HepG2 (cell line): ENCODE results near the gene PTS. TPM values are rescaled to one million over a fixed set of nuclear protein-coding genes. Genes with fewer than 3 reads are reported as not detected.

ENCODE experiments used
- ATAC-seq: fragments of 200-7000 bp; cut with Tn5 transposase; 3 replicates; pipeline ENCODE4 v1.9.1; 2020; ENCODE audit warnings: mild to moderate bottlenecking, moderate library complexity
- BruUV-seq: library from RNA; stranded (reverse); fragments of 400-500 nt; replicated peaks from 2 replicates; lab custom pipeline; 2021; lab: Mats Ljungman, UMichigan
- CTCF ChIA-PET: fragments of 300-600 bp; formaldehyde crosslinking; extraction: SDS; loops from one replicate; lab custom pipeline; 2021; ENCODE audit warnings: low total read pairs, inconsistent platforms, low intra/inter-chr PET ratio; lab: Yijun Ruan, JAX
- POLR2A ChIA-PET: fragments of 350-600 bp; sonication (Branson Sonifier 250); formaldehyde crosslinking; loops from one replicate; lab custom pipeline; 2020; ENCODE audit warnings: antibody characterized with exemption, inconsistent platforms; lab: Yijun Ruan, JAX
- DNase-seq: peaks from one replicate; pipeline ENCODE4 v3.0.0-alpha.2; 2015; ENCODE audit warnings: low spot score
- FAIRE-seq: peaks from 3 replicates; lab custom pipeline; 2011; peaks lifted over from hg19 to GRCh38; lab: Jason Lieb, UNC
- H2AFZ ChIP-seq: one replicate; pipeline ENCODE4 v1.6.1; 2011; ENCODE audit warnings: low read length, inconsistent platforms
- H3K27ac ChIP-seq: fragments of 300-600 bp; 3 replicates; pipeline ENCODE4 v1.8.0; 2011; ENCODE audit warnings: mixed run types, mild to moderate bottlenecking, mixed read lengths, low read length, inconsistent platforms; ENCODE audit not compliant: insufficient read depth; ENCODE audit errors: extremely low read length
- H3K27me3 ChIP-seq, 2 experiments: fragments of 200-600 bp in 1 of 2; 2 replicates in 1 of 2; 3 replicates in 1 of 2; pipeline versions ENCODE4 v1.6.0 to v1.8.0; 2011; ENCODE audit warnings: low read length in 2 of 2, mild to moderate bottlenecking in 2 of 2, moderate library complexity in 2 of 2, inconsistent platforms in 1 of 2; ENCODE audit not compliant: insufficient read depth in 2 of 2, control insufficient read depth in 1 of 2
- H3K36me3 ChIP-seq, 2 experiments: fragments of 200-600 bp in 1 of 2; replicated peaks in 1 of 2; 2 replicates in 1 of 2; 3 replicates in 1 of 2; pipeline versions ENCODE4 v1.5.1 to v1.8.0; 2011; ENCODE audit warnings: low read length in 2 of 2, inconsistent platforms in 1 of 2; ENCODE audit not compliant: insufficient read depth in 2 of 2, control insufficient read depth in 1 of 2
- H3K4me1 ChIP-seq: 2 replicates; pipeline ENCODE4 v1.5.1; 2012; ENCODE audit warnings: low read length, inconsistent platforms; ENCODE audit not compliant: insufficient read depth
- H3K4me2 ChIP-seq: 2 replicates; pipeline ENCODE4 v1.6.0; 2011; ENCODE audit warnings: low read depth, low read length, inconsistent platforms
- H3K4me3 ChIP-seq, 3 experiments: fragments of 200-600 bp in 1 of 3; sonication (generic), shearing (Covaris generic) in 1 of 3; replicated peaks in 1 of 3; 2 replicates each; pipeline ENCODE4 v1.5.1; 2011 to 2016; ENCODE audit warnings: low read length in 3 of 3, inconsistent platforms in 2 of 3, low read depth in 2 of 3, mild to moderate bottlenecking in 2 of 3, control low read depth in 1 of 3, mixed read lengths in 1 of 3; ENCODE audit not compliant: insufficient read depth in 1 of 3
- H3K79me2 ChIP-seq: one replicate; pipeline ENCODE4 v1.6.1; 2011; ENCODE audit warnings: low read length, inconsistent platforms; ENCODE audit not compliant: insufficient read depth
- H3K9ac ChIP-seq: 2 replicates; pipeline ENCODE4 v1.6.0; 2011; ENCODE audit warnings: mild to moderate bottlenecking, low read depth, low read length, inconsistent platforms; ENCODE audit not compliant: insufficient read depth
- H3K9me3 ChIP-seq: 2 replicates; pipeline ENCODE4 v1.5.1; 2012; ENCODE audit warnings: mild to moderate bottlenecking, low read length
- H4K20me1 ChIP-seq: 2 replicates; pipeline ENCODE4 v1.6.0; 2011; ENCODE audit warnings: inconsistent platforms, mild to moderate bottlenecking, low read length, moderate library complexity; ENCODE audit not compliant: insufficient read depth
- AHDC1 ChIP-seq: sonication (generic); formaldehyde crosslinking; IDR thresholded peaks from 2 replicates; pipeline ENCODE4 v1.5.1; 2020; ENCODE audit warnings: mild to moderate bottlenecking, missing genetic modification reagents, borderline replicate concordance
- E2F2 ChIP-seq: sonication (generic); formaldehyde crosslinking; IDR thresholded peaks from 2 replicates; pipeline ENCODE4 v1.4.0; 2020; ENCODE audit warnings: missing genetic modification reagents, borderline replicate concordance
- HNRNPL ChIP-seq: fragments of 200-400 bp; formaldehyde crosslinking; IDR thresholded peaks from 2 replicates; pipeline ENCODE4 v1.6.1; 2017; ENCODE audit warnings: mild to moderate bottlenecking, low read depth, low read length
- IKZF1 ChIP-seq: fragments of 450-650 bp; IDR thresholded peaks from 2 replicates; pipeline ENCODE4 v1.7.1; 2016
- IKZF4 ChIP-seq: sonication (generic); formaldehyde crosslinking; IDR thresholded peaks from 2 replicates; pipeline ENCODE4 v1.5.1; 2020; ENCODE audit warnings: borderline replicate concordance, mild to moderate bottlenecking, low read depth, missing genetic modification reagents; ENCODE audit errors: not compliant biosample characterization
- ZNF75D ChIP-seq: sonication (generic); formaldehyde crosslinking; IDR thresholded peaks from 2 replicates; pipeline ENCODE4 v1.8.1; 2023; ENCODE audit warnings: missing genetic modification reagents, mild to moderate bottlenecking, borderline replicate concordance
- WGBS: methylation state at CpG from one replicate; pipeline ENCODE4 v1.1.6; 2017; ENCODE audit warnings: low lambda C conversion rate; 5-methylcytosine and 5-hydroxymethylcytosine counted together
- in situ Hi-C: cut with HindIII; loops from 2 replicates; pipeline ENCODE4 v1.10.0; 2017; ENCODE audit warnings: low pct_unique_long_range_greater_than_20kb; ENCODE audit not compliant: extremely low pct_ligation_motif_present
- intact Hi-C: fragments of 100-400 bp; cut with micrococcal nuclease; formaldehyde crosslinking; loops from one replicate; pipeline ENCODE4 v1.10.0; 2022; ENCODE audit not compliant: unreplicated experiment
- polyA plus RNA-seq, 8 experiments: library from polyadenylated mRNA; depleted of rRNA in 3 of 8; stranded (reverse) in 7 of 8; unstranded in 1 of 8; fragments of >200 nt; fragmentation: Illumina TruSeq in 4 of 8; extraction: Trizol in 4 of 8; gene quantifications; 2 replicates each; pipeline versions ENCODE4 v1.2.1 to v1.2.3, GENCODE V29; 2011 to 2016; ENCODE audit warnings: low read depth in 4 of 8, missing spikeins in 1 of 8, mixed read lengths in 1 of 8; ENCODE audit not compliant: insufficient read depth in 1 of 8
- total RNA-seq, 5 experiments: library from RNA; depleted of rRNA; stranded (reverse); fragments of >200 nt; fragmentation: Illumina TruSeq; extraction: Trizol; gene quantifications; 2 replicates each; pipeline ENCODE4 v1.2.3, GENCODE V29; 2016; ENCODE audit warnings: low read depth in 1 of 5
- TF ChIP-seq, protein P1 (sequence below): sonication (generic); formaldehyde crosslinking; IDR thresholded peaks from 2 replicates; pipeline ENCODE4 v1.4.0; 2020; ENCODE audit warnings: missing genetic modification reagents
- TF ChIP-seq, protein P2 (sequence below): IDR thresholded peaks from 2 replicates; pipeline ENCODE4 v1.6.1; 2016; ENCODE audit warnings: low read depth, missing genetic modification reagents, missing compliant biosample characterization

Gene PTS
- total and polyA plus RNA-seq, 2 of the 13 experiments (the other 11 are each of a cell fraction or from before 2014, with no cell fraction given): 33.6 to 49.3 TPM

- CTCF ChIA-PET: no interaction called here
- intact Hi-C loops: no loop called here
- Histone ChIP-seq H3K9me3 (no peaks in the 10 kb centered on the region), H3K36me3 (no peaks in the 10 kb centered on the region), H3K27ac (no peak overlapping the region), H3K4me2 (no peak overlapping the region), H3K4me3 (no peak overlapping the region), H3K27me3 (no peaks in the 10 kb centered on the region), H3K4me1 (peaks cover 9% of the 10 kb centered on the region; the same call in 1 of the 2 replicates), H4K20me1 (no peaks in the 10 kb centered on the region), H3K79me2 (no peaks in the 10 kb centered on the region), H2AFZ (no peak overlapping the region), H3K9ac (no peak overlapping the region)
- in situ Hi-C loops: no loop called here
- WGBS: 80% methylated on average over 15 of the region's 15 CpGs
- POLR2A ChIA-PET: no interaction called here
- peak; percentile 18 for DNase-seq
- peak; percentile 37; the same call in 2 of the 3 replicates for ATAC-seq
- no TSS peak for BruUV-seq
- FAIRE-seq: peak; percentile 72
- TF ChIP-seq ZNF75D (CRISPR knock-in tag) (no peak), HNRNPL (0 out of 2 replicates have a peak, but pooled peaks have one; percentile 14), IKZF4 (CRISPR knock-in tag) (no peak), AHDC1 (no peak), IKZF1 (no peak), E2F2 (CRISPR knock-in tag) (no peak)
- TF ChIP-seq, protein P1, sequence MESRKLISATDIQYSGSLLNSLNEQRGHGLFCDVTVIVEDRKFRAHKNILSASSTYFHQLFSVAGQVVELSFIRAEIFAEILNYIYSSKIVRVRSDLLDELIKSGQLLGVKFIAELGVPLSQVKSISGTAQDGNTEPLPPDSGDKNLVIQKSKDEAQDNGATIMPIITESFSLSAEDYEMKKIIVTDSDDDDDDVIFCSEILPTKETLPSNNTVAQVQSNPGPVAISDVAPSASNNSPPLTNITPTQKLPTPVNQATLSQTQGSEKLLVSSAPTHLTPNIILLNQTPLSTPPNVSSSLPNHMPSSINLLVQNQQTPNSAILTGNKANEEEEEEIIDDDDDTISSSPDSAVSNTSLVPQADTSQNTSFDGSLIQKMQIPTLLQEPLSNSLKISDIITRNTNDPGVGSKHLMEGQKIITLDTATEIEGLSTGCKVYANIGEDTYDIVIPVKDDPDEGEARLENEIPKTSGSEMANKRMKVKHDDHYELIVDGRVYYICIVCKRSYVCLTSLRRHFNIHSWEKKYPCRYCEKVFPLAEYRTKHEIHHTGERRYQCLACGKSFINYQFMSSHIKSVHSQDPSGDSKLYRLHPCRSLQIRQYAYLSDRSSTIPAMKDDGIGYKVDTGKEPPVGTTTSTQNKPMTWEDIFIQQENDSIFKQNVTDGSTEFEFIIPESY (CRISPR knock-in tag): peak; percentile 70; the same call in 1 of the 2 replicates
- TF ChIP-seq, protein P2, sequence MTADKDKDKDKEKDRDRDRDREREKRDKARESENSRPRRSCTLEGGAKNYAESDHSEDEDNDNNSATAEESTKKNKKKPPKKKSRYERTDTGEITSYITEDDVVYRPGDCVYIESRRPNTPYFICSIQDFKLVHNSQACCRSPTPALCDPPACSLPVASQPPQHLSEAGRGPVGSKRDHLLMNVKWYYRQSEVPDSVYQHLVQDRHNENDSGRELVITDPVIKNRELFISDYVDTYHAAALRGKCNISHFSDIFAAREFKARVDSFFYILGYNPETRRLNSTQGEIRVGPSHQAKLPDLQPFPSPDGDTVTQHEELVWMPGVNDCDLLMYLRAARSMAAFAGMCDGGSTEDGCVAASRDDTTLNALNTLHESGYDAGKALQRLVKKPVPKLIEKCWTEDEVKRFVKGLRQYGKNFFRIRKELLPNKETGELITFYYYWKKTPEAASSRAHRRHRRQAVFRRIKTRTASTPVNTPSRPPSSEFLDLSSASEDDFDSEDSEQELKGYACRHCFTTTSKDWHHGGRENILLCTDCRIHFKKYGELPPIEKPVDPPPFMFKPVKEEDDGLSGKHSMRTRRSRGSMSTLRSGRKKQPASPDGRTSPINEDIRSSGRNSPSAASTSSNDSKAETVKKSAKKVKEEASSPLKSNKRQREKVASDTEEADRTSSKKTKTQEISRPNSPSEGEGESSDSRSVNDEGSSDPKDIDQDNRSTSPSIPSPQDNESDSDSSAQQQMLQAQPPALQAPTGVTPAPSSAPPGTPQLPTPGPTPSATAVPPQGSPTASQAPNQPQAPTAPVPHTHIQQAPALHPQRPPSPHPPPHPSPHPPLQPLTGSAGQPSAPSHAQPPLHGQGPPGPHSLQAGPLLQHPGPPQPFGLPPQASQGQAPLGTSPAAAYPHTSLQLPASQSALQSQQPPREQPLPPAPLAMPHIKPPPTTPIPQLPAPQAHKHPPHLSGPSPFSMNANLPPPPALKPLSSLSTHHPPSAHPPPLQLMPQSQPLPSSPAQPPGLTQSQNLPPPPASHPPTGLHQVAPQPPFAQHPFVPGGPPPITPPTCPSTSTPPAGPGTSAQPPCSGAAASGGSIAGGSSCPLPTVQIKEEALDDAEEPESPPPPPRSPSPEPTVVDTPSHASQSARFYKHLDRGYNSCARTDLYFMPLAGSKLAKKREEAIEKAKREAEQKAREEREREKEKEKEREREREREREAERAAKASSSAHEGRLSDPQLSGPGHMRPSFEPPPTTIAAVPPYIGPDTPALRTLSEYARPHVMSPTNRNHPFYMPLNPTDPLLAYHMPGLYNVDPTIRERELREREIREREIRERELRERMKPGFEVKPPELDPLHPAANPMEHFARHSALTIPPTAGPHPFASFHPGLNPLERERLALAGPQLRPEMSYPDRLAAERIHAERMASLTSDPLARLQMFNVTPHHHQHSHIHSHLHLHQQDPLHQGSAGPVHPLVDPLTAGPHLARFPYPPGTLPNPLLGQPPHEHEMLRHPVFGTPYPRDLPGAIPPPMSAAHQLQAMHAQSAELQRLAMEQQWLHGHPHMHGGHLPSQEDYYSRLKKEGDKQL (CRISPR knock-in tag): no peak
Measured at GRCh38 chr11:112255067-112255720, 29.0 kb downstream of the PTS start.
